MM.1S (cell line): ENCODE results near the gene CDCP2.

ENCODE experiments used
- DNase-seq: peaks from one replicate; pipeline ENCODE4 v3.0.0-alpha.2; 2015
- H2AFZ ChIP-seq: fragments of 300-600 bp; sonication (generic); 2 replicates; pipeline ENCODE4 v1.6.0; 2016; ENCODE audit warnings: antibody characterized with exemption, low read length
- H3F3A ChIP-seq: fragments of 300-600 bp; sonication (generic); 2 replicates; pipeline ENCODE4 v1.6.1; 2016; ENCODE audit warnings: mild to moderate bottlenecking, antibody characterized with exemption, low read length, moderate library complexity, mixed read lengths; ENCODE audit not compliant: insufficient read depth
- H3K27ac ChIP-seq: fragments of 300-600 bp; sonication (generic); 2 replicates; pipeline ENCODE4 v1.5.1; 2016; ENCODE audit warnings: mild to moderate bottlenecking, low read length
- H3K27me3 ChIP-seq: fragments of 300-600 bp; sonication (generic); replicated peaks from 2 replicates; pipeline ENCODE4 v1.6.0; 2016; ENCODE audit warnings: low read length; ENCODE audit not compliant: insufficient read depth
- H3K36me3 ChIP-seq: fragments of 300-600 bp; sonication (generic); replicated peaks from 2 replicates; pipeline ENCODE4 v1.6.1; 2016; ENCODE audit warnings: mild to moderate bottlenecking, low read length, mixed read lengths; ENCODE audit not compliant: insufficient read depth
- H3K4me1 ChIP-seq: fragments of 300-600 bp; sonication (generic); 2 replicates; pipeline ENCODE4 v1.6.1; 2016; ENCODE audit warnings: low read length, mixed read lengths
- H3K4me2 ChIP-seq: fragments of 300-600 bp; sonication (generic); 2 replicates; pipeline ENCODE4 v1.6.0; 2016; ENCODE audit warnings: low read depth, low read length
- H3K4me3 ChIP-seq: fragments of 300-600 bp; sonication (generic); 2 replicates; pipeline ENCODE4 v1.5.1; 2016; ENCODE audit warnings: low read length, mixed read lengths
- H3K79me2 ChIP-seq: fragments of 300-600 bp; sonication (generic); 2 replicates; pipeline ENCODE4 v1.6.1; 2016; ENCODE audit warnings: mixed run types, low read length, mixed read lengths
- H3K9ac ChIP-seq: fragments of 300-600 bp; sonication (generic); 2 replicates; pipeline ENCODE4 v1.6.1; 2016; ENCODE audit warnings: low read length, mixed read lengths
- H3K9me2 ChIP-seq: fragments of 300-600 bp; sonication (generic); replicated peaks from 2 replicates; pipeline ENCODE4 v1.6.1; 2016; ENCODE audit warnings: mild to moderate bottlenecking, low read length, mixed read lengths; ENCODE audit not compliant: insufficient read depth
- H3K9me3 ChIP-seq: fragments of 300-600 bp; sonication (generic); replicated peaks from 2 replicates; pipeline ENCODE4 v1.6.1; 2016; ENCODE audit warnings: mild to moderate bottlenecking, low read length, mixed read lengths; ENCODE audit not compliant: insufficient read depth
- H4K20me1 ChIP-seq: fragments of 300-600 bp; sonication (generic); 2 replicates; pipeline ENCODE4 v1.6.1; 2016; ENCODE audit warnings: mild to moderate bottlenecking, low read length, moderate library complexity, mixed read lengths; ENCODE audit not compliant: insufficient read depth
- EZH2 ChIP-seq: fragments of 300-600 bp; sonication (generic); optimal IDR thresholded peaks from 2 replicates; pipeline ENCODE3; 2017; ENCODE audit warnings: low read depth, mild to moderate bottlenecking, antibody characterized with exemption, low read length, mixed read lengths
- EZH2phosphoT487 ChIP-seq: fragments of 300-600 bp; sonication (generic); IDR thresholded peaks from 2 replicates; pipeline ENCODE4 v1.6.1; 2018; ENCODE audit warnings: antibody characterized with exemption, low read length
- TF ChIP-seq, protein P1 (sequence below): fragments of 300-600 bp; sonication (generic); IDR thresholded peaks from 2 replicates; pipeline ENCODE4 v1.5.1; 2016; ENCODE audit warnings: antibody characterized with exemption, low read length, mixed read lengths

Gene CDCP2

DNA sequence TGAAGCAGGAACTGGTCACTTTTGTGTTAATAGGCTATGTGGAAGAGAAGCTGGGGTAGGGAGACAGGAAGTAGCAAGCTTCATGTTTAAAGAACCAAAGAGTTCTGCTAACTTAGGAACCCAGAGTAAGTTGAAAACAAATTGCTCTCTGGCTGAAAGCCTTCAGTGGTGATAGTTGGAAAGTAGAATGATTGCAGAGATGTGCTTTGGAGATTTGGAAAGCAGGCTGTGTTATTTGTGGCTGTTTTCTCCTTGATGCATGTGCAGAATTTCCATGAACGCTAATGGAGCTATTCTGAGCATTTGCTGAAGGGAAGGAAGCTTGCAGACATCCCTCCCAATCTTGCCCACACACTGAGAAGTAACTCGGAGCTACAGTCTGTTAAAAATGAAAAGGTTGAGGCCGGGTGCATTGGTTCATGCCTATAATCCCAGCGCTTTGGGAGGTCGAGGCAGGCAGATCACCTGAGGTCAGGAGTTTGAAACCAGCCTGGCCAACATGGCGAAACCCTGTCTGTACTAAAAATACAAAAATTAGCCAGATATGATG lies 53.7 kb downstream of the CDCP2 start:
- DNase-seq = no peak
- no peaks in the 10 kb centered on the region for H3K4me1 ChIP-seq
- no peaks in the 10 kb centered on the region for H3K9me2 ChIP-seq
- H3K9me3 ChIP-seq = no peaks in the 10 kb centered on the region
- H3K79me2 ChIP-seq = no peaks in the 10 kb centered on the region
- no peak for TF ChIP-seq EZH2phosphoT487
- no peak for TF ChIP-seq EZH2
- TF ChIP-seq, protein P1, sequence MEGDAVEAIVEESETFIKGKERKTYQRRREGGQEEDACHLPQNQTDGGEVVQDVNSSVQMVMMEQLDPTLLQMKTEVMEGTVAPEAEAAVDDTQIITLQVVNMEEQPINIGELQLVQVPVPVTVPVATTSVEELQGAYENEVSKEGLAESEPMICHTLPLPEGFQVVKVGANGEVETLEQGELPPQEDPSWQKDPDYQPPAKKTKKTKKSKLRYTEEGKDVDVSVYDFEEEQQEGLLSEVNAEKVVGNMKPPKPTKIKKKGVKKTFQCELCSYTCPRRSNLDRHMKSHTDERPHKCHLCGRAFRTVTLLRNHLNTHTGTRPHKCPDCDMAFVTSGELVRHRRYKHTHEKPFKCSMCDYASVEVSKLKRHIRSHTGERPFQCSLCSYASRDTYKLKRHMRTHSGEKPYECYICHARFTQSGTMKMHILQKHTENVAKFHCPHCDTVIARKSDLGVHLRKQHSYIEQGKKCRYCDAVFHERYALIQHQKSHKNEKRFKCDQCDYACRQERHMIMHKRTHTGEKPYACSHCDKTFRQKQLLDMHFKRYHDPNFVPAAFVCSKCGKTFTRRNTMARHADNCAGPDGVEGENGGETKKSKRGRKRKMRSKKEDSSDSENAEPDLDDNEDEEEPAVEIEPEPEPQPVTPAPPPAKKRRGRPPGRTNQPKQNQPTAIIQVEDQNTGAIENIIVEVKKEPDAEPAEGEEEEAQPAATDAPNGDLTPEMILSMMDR = no peak
- H3K9ac ChIP-seq = no peak overlapping the region
- no peaks in the 10 kb centered on the region for H3K27me3 ChIP-seq
- no peak overlapping the region for H3K4me2 ChIP-seq
- H2AFZ ChIP-seq = no peak overlapping the region
- H4K20me1 ChIP-seq = no peaks in the 10 kb centered on the region
- no peaks in the 10 kb centered on the region for H3F3A ChIP-seq
- H3K4me3 ChIP-seq = no peak overlapping the region
- no peaks in the 10 kb centered on the region for H3K36me3 ChIP-seq
- no peak overlapping the region for H3K27ac ChIP-seq

DNA sequence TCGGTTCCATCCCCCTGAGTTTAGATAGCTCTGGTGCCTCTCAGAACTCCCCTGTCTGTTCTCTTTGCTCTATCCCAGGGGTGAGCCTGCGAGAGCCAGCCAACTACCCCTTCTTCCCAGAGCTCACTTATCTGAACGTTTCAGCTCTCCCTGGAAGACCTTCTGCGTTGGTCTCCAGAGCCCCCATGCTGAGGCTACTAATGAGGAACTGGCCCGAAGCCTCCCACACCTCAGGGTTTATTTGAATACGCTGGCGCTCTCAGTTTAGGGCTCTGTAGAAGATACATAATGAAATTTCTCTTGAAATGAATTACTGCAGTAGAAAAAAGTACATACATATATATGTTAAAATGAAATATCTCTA lies 55.9 kb downstream of the CDCP2 start:
- DNase-seq = no peak
- Histone ChIP-seq H3K79me2 (no peaks in the 10 kb centered on the region), H3F3A (no peaks in the 10 kb centered on the region), H2AFZ (no peak overlapping the region), H3K4me1 (no peaks in the 10 kb centered on the region), H4K20me1 (no peaks in the 10 kb centered on the region), H3K27ac (no peak overlapping the region), H3K4me2 (no peak overlapping the region), H3K27me3 (no peaks in the 10 kb centered on the region), H3K36me3 (no peaks in the 10 kb centered on the region), H3K9me3 (no peaks in the 10 kb centered on the region), H3K9me2 (no peaks in the 10 kb centered on the region), H3K4me3 (no peak overlapping the region), H3K9ac (no peak overlapping the region)
- TF ChIP-seq EZH2phosphoT487 (no peak), EZH2 (no peak)
- TF ChIP-seq, protein P1 = no peak

DNA sequence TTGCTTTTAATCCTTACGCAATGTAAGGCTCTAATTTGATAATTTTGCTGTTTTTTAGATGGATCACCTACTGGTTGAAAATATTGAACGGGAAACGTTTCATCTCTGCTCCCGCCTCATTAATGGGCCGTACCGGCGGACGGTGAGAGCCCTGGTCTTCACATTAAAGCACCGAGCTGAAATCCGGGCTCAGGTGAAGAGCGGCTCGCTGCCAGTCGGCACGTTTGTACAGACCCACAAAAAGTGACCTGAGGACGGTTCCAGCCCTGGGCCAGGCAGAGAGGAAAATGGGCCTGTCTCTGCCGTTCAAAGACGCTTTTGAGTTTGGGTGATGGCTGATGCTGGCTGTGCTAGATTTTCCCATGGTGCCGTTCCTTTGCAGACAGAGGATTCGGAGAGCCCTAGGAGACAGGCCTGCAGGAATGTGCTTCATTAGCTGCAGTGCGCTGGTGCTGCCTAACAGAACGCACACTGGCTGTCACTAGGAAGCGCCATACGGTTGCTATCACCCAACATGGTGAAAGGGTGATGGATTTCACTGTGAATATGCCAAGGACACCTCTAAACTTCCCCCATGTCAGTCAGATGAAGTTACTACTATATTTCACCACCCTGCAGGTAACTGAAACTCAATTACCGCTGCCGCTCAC lies 56.4 kb downstream of the CDCP2 start:
- H3K4me2 ChIP-seq = no peak overlapping the region
- no peaks in the 10 kb centered on the region for H4K20me1 ChIP-seq
- no peaks in the 10 kb centered on the region for H3K36me3 ChIP-seq
- H3K4me1 ChIP-seq = no peaks in the 10 kb centered on the region
- no peaks in the 10 kb centered on the region for H3K9me3 ChIP-seq
- no peak overlapping the region for H3K9ac ChIP-seq
- DNase-seq = no peak
- TF ChIP-seq, protein P1 = no peak
- TF ChIP-seq EZH2phosphoT487 (no peak), EZH2 (no peak)
- H3K9me2 ChIP-seq = no peaks in the 10 kb centered on the region
- no peaks in the 10 kb centered on the region for H3K79me2 ChIP-seq
- H3K27me3 ChIP-seq = no peaks in the 10 kb centered on the region
- H3F3A ChIP-seq = no peaks in the 10 kb centered on the region
- H2AFZ ChIP-seq = no peak overlapping the region
- H3K4me3 ChIP-seq = no peak overlapping the region
- no peak overlapping the region for H3K27ac ChIP-seq
